Measurements from ENCODE around the gene SBF2. TPM values are rescaled to one million over a fixed set of nuclear protein-coding genes. Genes with fewer than 3 reads are reported as not detected.

SBF2 gene
- total and polyA plus RNA-seq, 2 donors (not counting 3 experiments of a cell fraction or from before 2014, with no cell fraction given): 15.4 to 42.4 TPM

DNA sequence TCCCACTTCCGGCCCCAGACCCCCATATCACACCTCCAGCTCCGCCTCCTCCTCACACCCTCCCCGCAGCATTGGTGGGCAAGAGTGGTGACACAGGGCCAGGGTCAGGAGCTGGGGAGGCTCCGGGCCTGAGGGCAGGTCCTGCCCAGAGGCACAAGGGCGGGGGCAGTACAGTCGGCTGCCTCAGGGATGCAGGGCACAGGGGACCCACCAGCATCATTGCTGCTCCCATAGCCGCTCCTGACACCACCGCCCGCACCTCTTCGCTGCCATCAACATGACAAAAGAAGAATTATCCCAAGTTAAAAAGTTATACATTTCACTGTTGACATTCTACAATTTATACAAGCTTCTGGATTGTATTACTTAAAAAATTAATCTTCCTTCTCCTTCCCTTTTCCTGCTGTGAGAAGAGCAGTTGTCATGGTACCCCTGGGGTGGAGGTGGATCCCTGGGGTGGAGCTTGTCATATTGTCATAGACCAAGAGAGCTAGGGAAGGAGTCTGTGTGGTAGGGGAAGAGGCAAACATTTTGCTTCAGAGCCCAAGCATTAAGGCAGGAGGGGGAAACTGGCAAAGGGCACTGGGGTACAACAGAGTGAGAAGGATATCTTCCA, 4.1 kb downstream of the SBF2 start:
- POLR2A ChIA-PET: no interaction called here
- CTCF ChIA-PET: no interaction called here
- Histone ChIP-seq H3K4me1 (ENCODE audit: control insufficient read depth, extremely low read depth, insufficient read depth, low read length) (peaks cover 17% of the 10 kb centered on the region), H3K4me2 (ENCODE audit: insufficient read depth, low read length) (no peak overlapping the region), H3K27ac (ENCODE audit: insufficient read depth, low read depth, low read length) (no peak overlapping the region), H2AFZ (ENCODE audit: low read depth, low read length) (no peak overlapping the region), H3K36me3 (ENCODE audit: control insufficient read depth in 2 of 2, extremely low read depth in 1 of 2, insufficient read depth in 2 of 2, low read length in 2 of 2) (peaks cover 0 to 2% of the 10 kb centered on the region in 2 experiments), H3K4me3 (replicated peaks in 1 of 3; ENCODE audit: insufficient read depth in 1 of 3, low read depth in 1 of 3, low read length in 3 of 3) (no peak overlapping the region), H3K9me1 (replicated peaks; ENCODE audit: control insufficient read depth, extremely low read depth, insufficient read depth, low read length) (no peaks in the 10 kb centered on the region), H4K20me1 (replicated peaks; ENCODE audit: control insufficient read depth, extremely low read depth, insufficient read depth, low read length) (no peaks in the 10 kb centered on the region), H3K79me2 (ENCODE audit: control insufficient read depth, insufficient read depth, low read length) (peaks cover 73% of the 10 kb centered on the region), H3K9ac (replicated peaks; ENCODE audit: extremely low read depth, insufficient read depth, low read length) (no peak overlapping the region), H3K27me3 (ENCODE audit: control insufficient read depth in 2 of 2, insufficient read depth in 2 of 2, low read length in 2 of 2) (no peaks in the 10 kb centered on the region), H3K9me3 (replicated peaks; ENCODE audit: control insufficient read depth, insufficient read depth, low read length) (no peaks in the 10 kb centered on the region)
- dilution Hi-C loops (cut with MboI; ENCODE audit: extremely low pct_ligation_motif_present, low sequenced_read_pairs) (no loop called here), intact Hi-C loops (cut with micrococcal nuclease) (no loop called here)
- BruUV-seq (replicated peaks): no TSS peak
- no peak for DNase-seq (ENCODE audit: low read depth, low spot score)
- no peak for FAIRE-seq
- TF ChIP-seq EZH2 (IDR thresholded peaks at IDR 0.05; ENCODE audit: borderline replicate concordance, low read depth, low read length, severe bottlenecking) (no peak), FOS (IDR thresholded peaks at IDR 0.05; ENCODE audit: borderline replicate concordance, insufficient read depth, low read length) (no peak), GATA2 (IDR thresholded peaks at IDR 0.05; ENCODE audit: insufficient read depth, insufficient read length, low read depth, low read length) (no peak), MYC (IDR thresholded peaks at IDR 0.05; ENCODE audit: low read depth, low read length) (no peak), POLR2AphosphoS5 (IDR thresholded peaks at IDR 0.05; ENCODE audit: insufficient read depth, low read depth, low read length) (no peak), POLR2A (IDR thresholded peaks at IDR 0.05; ENCODE audit: low read depth, low read length) (no peak), JUN (IDR thresholded peaks at IDR 0.05; ENCODE audit: borderline replicate concordance, insufficient read depth, insufficient read length, low read depth) (no peak)
- TF ChIP-seq, protein P1, sequence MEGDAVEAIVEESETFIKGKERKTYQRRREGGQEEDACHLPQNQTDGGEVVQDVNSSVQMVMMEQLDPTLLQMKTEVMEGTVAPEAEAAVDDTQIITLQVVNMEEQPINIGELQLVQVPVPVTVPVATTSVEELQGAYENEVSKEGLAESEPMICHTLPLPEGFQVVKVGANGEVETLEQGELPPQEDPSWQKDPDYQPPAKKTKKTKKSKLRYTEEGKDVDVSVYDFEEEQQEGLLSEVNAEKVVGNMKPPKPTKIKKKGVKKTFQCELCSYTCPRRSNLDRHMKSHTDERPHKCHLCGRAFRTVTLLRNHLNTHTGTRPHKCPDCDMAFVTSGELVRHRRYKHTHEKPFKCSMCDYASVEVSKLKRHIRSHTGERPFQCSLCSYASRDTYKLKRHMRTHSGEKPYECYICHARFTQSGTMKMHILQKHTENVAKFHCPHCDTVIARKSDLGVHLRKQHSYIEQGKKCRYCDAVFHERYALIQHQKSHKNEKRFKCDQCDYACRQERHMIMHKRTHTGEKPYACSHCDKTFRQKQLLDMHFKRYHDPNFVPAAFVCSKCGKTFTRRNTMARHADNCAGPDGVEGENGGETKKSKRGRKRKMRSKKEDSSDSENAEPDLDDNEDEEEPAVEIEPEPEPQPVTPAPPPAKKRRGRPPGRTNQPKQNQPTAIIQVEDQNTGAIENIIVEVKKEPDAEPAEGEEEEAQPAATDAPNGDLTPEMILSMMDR (IDR thresholded peaks at IDR 0.05; ENCODE audit: extremely low read depth in 1 of 2, insufficient read depth in 1 of 2, low read depth in 1 of 2, low read length in 2 of 2): no peak
- TF ChIP-seq, protein P2, sequence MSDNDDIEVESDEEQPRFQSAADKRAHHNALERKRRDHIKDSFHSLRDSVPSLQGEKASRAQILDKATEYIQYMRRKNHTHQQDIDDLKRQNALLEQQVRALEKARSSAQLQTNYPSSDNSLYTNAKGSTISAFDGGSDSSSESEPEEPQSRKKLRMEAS (IDR thresholded peaks at IDR 0.05; ENCODE audit: insufficient read depth, insufficient read length): no peak
